Thymus (tissue), 11 donors: Measurements from ENCODE around the gene CIAPIN1. TPM values are rescaled to one million over a fixed set of nuclear protein-coding genes. Genes with fewer than 3 reads are reported as not detected.

Source experiments
- DNase-seq, 9 donors: peaks; one replicate each; pipeline ENCODE4 v3.0.0-alpha.2; 2013; ENCODE audit warnings: low spot score in 9 of 9, low read depth in 6 of 9, missing footprints in 1 of 9
- H3K27ac ChIP-seq, 2 donors: one replicate each; pipeline ENCODE4 v1.5.1; 2013; ENCODE audit warnings: control low read depth in 1 of 2, low read depth in 1 of 2, low read length in 1 of 2, mild to moderate bottlenecking in 1 of 2, moderate library complexity in 1 of 2
- H3K27me3 ChIP-seq, 2 donors: one replicate each; pipeline ENCODE4 v1.5.1; 2013; ENCODE audit warnings: low read length in 1 of 2; ENCODE audit not compliant: control insufficient read depth in 2 of 2, insufficient read depth in 1 of 2
- H3K36me3 ChIP-seq, 2 donors: one replicate each; pipeline ENCODE4 v1.5.1; 2013; ENCODE audit warnings: low read length in 1 of 2, mild to moderate bottlenecking in 1 of 2, moderate library complexity in 1 of 2; ENCODE audit not compliant: control insufficient read depth in 2 of 2, insufficient read depth in 2 of 2
- H3K4me1 ChIP-seq, 2 donors: one replicate each; pipeline ENCODE4 v1.5.1; 2013; ENCODE audit warnings: low read length in 2 of 2; ENCODE audit not compliant: control insufficient read depth in 2 of 2, insufficient read depth in 2 of 2
- H3K4me3 ChIP-seq, 2 donors: one replicate each; pipeline ENCODE4 v1.5.1; 2013; ENCODE audit warnings: low read length in 2 of 2, control low read depth in 1 of 2, mild to moderate bottlenecking in 1 of 2
- H3K9me3 ChIP-seq, 2 donors: one replicate each; pipeline ENCODE4 v1.5.1; 2013; ENCODE audit warnings: low read length in 1 of 2, mild to moderate bottlenecking in 1 of 2; ENCODE audit not compliant: control insufficient read depth in 2 of 2, insufficient read depth in 1 of 2
- WGBS: extraction: QIAGEN DNeasy Blood & Tissue Kit; methylation state at CpG from one replicate; pipeline ENCODE4 v1.1.7; 2013; 5-methylcytosine and 5-hydroxymethylcytosine counted together
- polyA plus RNA-seq: library from polyadenylated mRNA; stranded (reverse); fragments of 200-250 nt; gene quantifications from one replicate; pipeline ENCODE4 v1.2.3, GENCODE V29; 2013
- total RNA-seq: library from RNA; stranded (reverse); fragments of 120-200 nt; gene quantifications from one replicate; pipeline ENCODE4 v1.2.4, GENCODE V29; 2013
- donor health status: healthy.

The CIAPIN1 gene
- total and polyA plus RNA-seq, 2 donors = 49.8 to 61.9 TPM

GRCh38 chr16:57379579-57379978 is 67.6 kb downstream of the CIAPIN1 start:
- H3K27ac ChIP-seq = no peak overlapping the region
- no peaks in the 10 kb centered on the region for H3K9me3 ChIP-seq
- H3K27me3 ChIP-seq = no peaks in the 10 kb centered on the region
- no peaks in the 10 kb centered on the region for H3K36me3 ChIP-seq
- 95% methylated on average over 10 of the region's 10 CpGs for WGBS
- H3K4me3 ChIP-seq = no peak overlapping the region
- no peak for DNase-seq
- H3K4me1 ChIP-seq = peaks cover 0 to 31% of the 10 kb centered on the region in 2 donors

Other genes starting within 250 kb of the CIAPIN1 start
- 41.4 TPM for gene ARL2BP, start 202.1 kb downstream of the CIAPIN1 start, total RNA-seq
- gene ARL2BP, start 202.1 kb downstream of the CIAPIN1 start, polyA plus RNA-seq = 54.7 TPM
- 1.2 TPM for gene PLLP, start 162.7 kb downstream of the CIAPIN1 start, total RNA-seq
- gene PLLP, start 162.7 kb downstream of the CIAPIN1 start, polyA plus RNA-seq = 4.9 TPM
- gene CCL22, start 88.6 kb downstream of the CIAPIN1 start, total RNA-seq = 1.8 TPM
- 11.0 TPM for gene CCL22, start 88.6 kb downstream of the CIAPIN1 start, polyA plus RNA-seq
- gene CX3CL1, start 74.9 kb downstream of the CIAPIN1 start, total RNA-seq = 1.4 TPM
- 7.2 TPM for gene CX3CL1, start 74.9 kb downstream of the CIAPIN1 start, polyA plus RNA-seq
- gene CCL17, start 42.6 kb downstream of the CIAPIN1 start, total RNA-seq = 32.6 TPM
- 38.6 TPM for gene CCL17, start 42.6 kb downstream of the CIAPIN1 start, polyA plus RNA-seq
- 42.4 TPM for gene COQ9, start 94 bp upstream of the CIAPIN1 start, total RNA-seq
- gene COQ9, start 94 bp upstream of the CIAPIN1 start, polyA plus RNA-seq = 67.5 TPM
- 60.6 TPM for gene POLR2C, start 15.3 kb upstream of the CIAPIN1 start, total RNA-seq
- gene POLR2C, start 15.3 kb upstream of the CIAPIN1 start, polyA plus RNA-seq = 56.5 TPM
- 4.1 TPM for gene DOK4, start 39.1 kb upstream of the CIAPIN1 start, total RNA-seq
- 11.8 TPM for gene DOK4, start 39.1 kb upstream of the CIAPIN1 start, polyA plus RNA-seq
- 8.7 TPM for gene CCDC102A, start 89.2 kb upstream of the CIAPIN1 start, total RNA-seq
- gene CCDC102A, start 89.2 kb upstream of the CIAPIN1 start, polyA plus RNA-seq = 6.8 TPM
- 1.9 TPM for gene ADGRG5, start 95.3 kb upstream of the CIAPIN1 start, total RNA-seq
- gene ADGRG5, start 95.3 kb upstream of the CIAPIN1 start, polyA plus RNA-seq = 3.5 TPM
- 5.1 TPM for gene ADGRG1, start 181.2 kb upstream of the CIAPIN1 start, total RNA-seq
- gene ADGRG1, start 181.2 kb upstream of the CIAPIN1 start, polyA plus RNA-seq = 15.7 TPM
- gene ADGRG3, start 220.9 kb upstream of the CIAPIN1 start, total RNA-seq = 0.33 TPM
- gene ADGRG3, start 220.9 kb upstream of the CIAPIN1 start, polyA plus RNA-seq = 0.94 TPM
- gene DRC7, start 247.4 kb upstream of the CIAPIN1 start, total RNA-seq = 0.33 TPM
- gene DRC7, start 247.4 kb upstream of the CIAPIN1 start, polyA plus RNA-seq = 0.32 TPM